ENCODE measurements around the gene FAM78B. TPM values are rescaled to one million over a fixed set of nuclear protein-coding genes. Genes with fewer than 3 reads are reported as not detected.

The FAM78B gene
- total RNA-seq, 3 donors from 2014 or later: 0.46 to 1.5 (median 0.90) TPM

- no peak for ATAC-seq
- Mint-ChIP-seq H3K4me3 (no peak overlapping the region), H3K36me3 (ENCODE audit: insufficient read depth) (no peaks in the 10 kb centered on the region)
Measured at GRCh38 chr1:166119471-166119965, 47.3 kb downstream of the FAM78B start.

GRCh38 chr1:166117776-166118175 lies 49.0 kb downstream of the FAM78B start:
- Mint-ChIP-seq H3K27me3 (ENCODE audit: low read depth) (no peaks in the 10 kb centered on the region), H3K36me3 (ENCODE audit: insufficient read depth) (no peaks in the 10 kb centered on the region), H3K4me1 (ENCODE audit: low read depth) (no peaks in the 10 kb centered on the region), H3K9me3 (peaks cover 3% of the 10 kb centered on the region), H3K4me3 (no peak overlapping the region)
- ATAC-seq: no peak
- DNase-seq: no peak

More at GRCh38 chr1:166119471-166119965, 47.3 kb downstream of the FAM78B start:
- DNase-seq: no peak
- Mint-ChIP-seq H3K4me1 (ENCODE audit: low read depth) (no peaks in the 10 kb centered on the region), H3K27me3 (ENCODE audit: low read depth) (no peaks in the 10 kb centered on the region), H3K9me3 (peaks cover 3% of the 10 kb centered on the region)

DNA sequence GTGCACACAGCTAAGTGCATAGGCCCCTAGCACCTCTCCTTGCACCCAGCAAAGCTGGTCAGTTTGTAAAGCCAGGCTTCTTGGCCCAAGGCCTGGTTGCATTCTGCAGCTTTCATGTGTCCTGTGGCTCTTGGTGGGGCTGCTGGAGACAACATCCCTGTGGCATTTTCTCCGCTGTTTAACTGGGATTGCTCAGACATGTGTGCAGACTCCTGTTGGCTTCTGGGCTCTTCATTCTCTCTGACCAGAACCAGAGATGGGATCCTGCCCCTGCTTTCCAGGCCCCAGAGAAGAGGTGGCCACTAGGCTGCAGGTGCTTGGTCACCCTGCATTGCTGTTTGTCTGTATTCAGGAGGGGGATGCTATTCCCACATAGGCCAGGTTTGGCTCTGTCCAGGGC lies 50.8 kb downstream of the FAM78B start:
- ATAC-seq: no peak
- DNase-seq: no peak
- no peaks in the 10 kb centered on the region for H3K27me3 Mint-ChIP-seq (ENCODE audit: low read depth)
- H3K4me1 Mint-ChIP-seq (ENCODE audit: low read depth): no peaks in the 10 kb centered on the region
- no peaks in the 10 kb centered on the region for H3K36me3 Mint-ChIP-seq (ENCODE audit: insufficient read depth)
- no peak overlapping the region for H3K4me3 Mint-ChIP-seq
- peaks cover 3% of the 10 kb centered on the region for H3K9me3 Mint-ChIP-seq

DNA sequence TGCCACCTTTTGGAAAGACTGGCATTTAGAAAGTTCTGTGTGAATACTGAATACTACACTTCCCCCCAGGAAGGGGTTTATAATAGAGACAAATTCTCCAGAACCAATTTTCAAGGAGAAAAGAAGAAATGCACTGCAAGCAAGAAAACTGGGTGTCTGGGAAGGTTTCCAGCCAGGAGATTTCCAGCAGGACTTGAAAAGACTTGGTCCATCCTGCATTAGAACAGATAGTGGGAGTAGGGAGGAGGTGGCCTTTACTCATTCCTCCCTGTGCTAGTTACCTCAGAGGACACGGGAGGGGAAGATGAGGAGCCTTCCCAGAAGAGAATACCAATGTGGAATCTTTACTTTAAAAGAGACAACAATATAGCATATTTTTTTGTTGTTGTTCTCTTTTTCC lies 52.4 kb downstream of the FAM78B start:
- Mint-ChIP-seq H3K9me3 (no peaks in the 10 kb centered on the region), H3K36me3 (ENCODE audit: insufficient read depth) (no peaks in the 10 kb centered on the region), H3K4me3 (no peak overlapping the region), H3K27me3 (ENCODE audit: low read depth) (no peaks in the 10 kb centered on the region), H3K4me1 (ENCODE audit: low read depth) (no peaks in the 10 kb centered on the region)
- DNase-seq (no peak), ATAC-seq (no peak)

DNA sequence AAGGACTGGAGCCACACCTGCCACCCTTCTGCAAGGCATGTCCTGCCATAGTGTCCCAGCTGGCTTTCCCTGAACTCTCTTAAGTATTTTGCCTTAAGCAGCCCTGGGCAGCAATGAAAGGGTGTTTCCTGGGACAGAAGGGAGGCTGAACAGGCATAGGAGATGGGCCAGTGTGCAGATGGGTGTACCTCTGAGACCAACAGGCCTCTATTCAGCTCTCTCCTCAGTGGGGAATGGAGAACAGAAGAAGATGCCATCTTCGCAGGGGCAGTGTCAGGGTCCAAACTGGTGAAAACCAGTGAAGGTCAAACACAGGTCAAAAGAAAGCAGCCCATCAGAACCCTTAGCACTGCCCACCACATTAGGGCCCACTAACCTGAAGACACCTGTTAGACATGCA lies 53.2 kb downstream of the FAM78B start:
- Mint-ChIP-seq H3K36me3 (ENCODE audit: insufficient read depth) (no peaks in the 10 kb centered on the region), H3K27me3 (ENCODE audit: low read depth) (no peaks in the 10 kb centered on the region), H3K4me1 (ENCODE audit: low read depth) (no peaks in the 10 kb centered on the region), H3K4me3 (no peak overlapping the region), H3K9me3 (no peaks in the 10 kb centered on the region)
- DNase-seq: no peak
- ATAC-seq: no peak

GRCh38 chr1:166113031-166113430 lies 53.8 kb downstream of the FAM78B start:
- DNase-seq: no peak
- Mint-ChIP-seq H3K27me3 (ENCODE audit: low read depth) (no peaks in the 10 kb centered on the region), H3K4me3 (no peak overlapping the region), H3K36me3 (ENCODE audit: insufficient read depth) (no peaks in the 10 kb centered on the region), H3K9me3 (no peaks in the 10 kb centered on the region), H3K4me1 (ENCODE audit: low read depth) (no peaks in the 10 kb centered on the region)
- no peak for ATAC-seq

- ATAC-seq (no peak), DNase-seq (no peak)
- Mint-ChIP-seq H3K27me3 (ENCODE audit: low read depth) (no peaks in the 10 kb centered on the region), H3K9me3 (no peaks in the 10 kb centered on the region), H3K4me3 (no peak overlapping the region), H3K36me3 (ENCODE audit: insufficient read depth) (no peaks in the 10 kb centered on the region), H3K4me1 (ENCODE audit: low read depth) (no peaks in the 10 kb centered on the region)
Measured at GRCh38 chr1:166112425-166112824, 54.4 kb downstream of the FAM78B start.

GRCh38 chr1:166111430-166111829 lies 55.4 kb downstream of the FAM78B start:
- H3K9me3 Mint-ChIP-seq: no peaks in the 10 kb centered on the region

DNA sequence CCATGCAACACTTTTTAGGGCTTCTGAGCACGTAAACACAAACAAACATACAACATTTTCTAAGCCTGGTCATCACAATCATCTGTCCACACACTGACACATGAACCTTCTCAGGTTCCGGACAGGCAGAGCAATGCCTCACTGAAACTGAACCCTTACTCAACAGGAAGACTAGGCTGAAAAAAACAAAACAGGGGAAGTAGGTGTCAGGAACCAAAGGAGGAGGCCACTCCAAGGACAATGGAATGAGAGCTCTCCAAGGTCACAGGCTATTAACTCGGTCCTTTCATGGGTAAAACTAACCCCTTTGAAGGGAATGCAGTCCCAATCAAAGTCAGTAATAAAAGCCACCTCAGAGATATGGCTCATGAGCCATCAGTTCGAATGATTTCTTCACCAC lies 76.6 kb downstream of the FAM78B start:
- Mint-ChIP-seq H3K27me3 (ENCODE audit: low read depth) (peaks cover 6% of the 10 kb centered on the region), H3K4me3 (no peak overlapping the region), H3K36me3 (ENCODE audit: insufficient read depth) (no peaks in the 10 kb centered on the region), H3K9me3 (no peaks in the 10 kb centered on the region), H3K4me1 (ENCODE audit: low read depth) (peaks cover 10% of the 10 kb centered on the region)
- ATAC-seq: no peak
- DNase-seq: no peak

More at GRCh38 chr1:166111430-166111829, 55.4 kb downstream of the FAM78B start:
- ATAC-seq (no peak), DNase-seq (no peak)
- H3K27me3 Mint-ChIP-seq (ENCODE audit: low read depth): no peaks in the 10 kb centered on the region
- H3K4me1 Mint-ChIP-seq (ENCODE audit: low read depth): no peaks in the 10 kb centered on the region
- no peaks in the 10 kb centered on the region for H3K36me3 Mint-ChIP-seq (ENCODE audit: insufficient read depth)
- no peak overlapping the region for H3K4me3 Mint-ChIP-seq

GRCh38 chr1:166089804-166090203 lies 77.0 kb downstream of the FAM78B start:
- ATAC-seq (no peak), DNase-seq (no peak)
- no peak overlapping the region for H3K4me3 Mint-ChIP-seq
- H3K9me3 Mint-ChIP-seq: no peaks in the 10 kb centered on the region
- H3K36me3 Mint-ChIP-seq (ENCODE audit: insufficient read depth): no peaks in the 10 kb centered on the region
- H3K27me3 Mint-ChIP-seq (ENCODE audit: low read depth): peaks cover 4% of the 10 kb centered on the region
- H3K4me1 Mint-ChIP-seq (ENCODE audit: low read depth): peaks cover 10% of the 10 kb centered on the region

GRCh38 chr1:166088572-166088955 lies 78.2 kb downstream of the FAM78B start:
- Mint-ChIP-seq H3K36me3 (ENCODE audit: insufficient read depth) (no peaks in the 10 kb centered on the region), H3K4me1 (ENCODE audit: low read depth) (peaks cover 16% of the 10 kb centered on the region), H3K9me3 (no peaks in the 10 kb centered on the region), H3K27me3 (ENCODE audit: low read depth) (peaks cover 4% of the 10 kb centered on the region), H3K4me3 (no peak overlapping the region)
- DNase-seq (no peak), ATAC-seq (no peak)

DNA sequence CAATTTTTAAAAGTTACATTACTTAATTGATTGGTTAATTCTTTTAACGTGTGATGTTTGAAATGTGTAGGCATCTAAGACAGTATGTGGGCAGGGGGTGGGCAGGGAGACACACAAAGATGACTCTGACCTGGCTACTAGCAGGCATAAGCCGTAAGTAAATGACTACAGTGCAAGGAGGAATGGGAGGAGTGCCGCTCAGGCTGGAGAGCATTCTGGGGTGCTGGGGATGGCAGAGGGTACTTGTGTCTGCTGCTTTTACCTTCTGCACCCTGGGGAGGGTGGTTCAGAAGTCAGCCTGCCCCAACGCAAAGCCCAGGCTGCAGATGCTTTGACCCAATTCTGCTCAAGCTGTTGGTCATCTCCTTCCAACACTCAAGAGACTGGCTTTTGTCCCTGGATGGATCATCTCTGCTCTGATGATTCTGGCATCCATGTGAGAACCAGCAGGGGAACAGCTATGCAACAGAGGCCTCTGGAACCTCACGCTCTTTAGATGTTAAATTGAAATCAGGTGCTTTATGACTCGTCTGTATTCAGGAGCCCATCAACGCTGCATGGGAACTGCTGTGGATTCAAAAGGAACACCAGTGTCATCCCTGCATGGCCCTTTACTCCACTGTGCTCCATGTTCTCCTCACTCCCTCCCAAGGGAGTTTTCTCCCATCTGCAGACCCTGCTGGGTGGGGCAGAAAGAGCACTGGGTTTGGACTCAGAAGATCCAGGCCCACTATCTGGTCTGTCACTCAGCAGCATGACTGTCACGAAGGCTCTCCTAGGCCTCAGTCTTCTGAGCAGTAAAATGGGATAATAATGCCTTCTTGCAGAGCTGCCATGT lies 78.8 kb downstream of the FAM78B start:
- no peaks in the 10 kb centered on the region for H3K36me3 Mint-ChIP-seq (ENCODE audit: insufficient read depth)
- peaks cover 16% of the 10 kb centered on the region for H3K4me1 Mint-ChIP-seq (ENCODE audit: low read depth)
- H3K27me3 Mint-ChIP-seq (ENCODE audit: low read depth): peaks cover 4% of the 10 kb centered on the region
- ATAC-seq (no peak), DNase-seq (no peak)
- no peak overlapping the region for H3K4me3 Mint-ChIP-seq
- no peaks in the 10 kb centered on the region for H3K9me3 Mint-ChIP-seq

- DNase-seq: no peak
- H3K4me1 Mint-ChIP-seq (ENCODE audit: low read depth): peaks cover 22% of the 10 kb centered on the region
- no peak for ATAC-seq
- H3K4me3 Mint-ChIP-seq: no peak overlapping the region
- H3K27me3 Mint-ChIP-seq (ENCODE audit: low read depth): peaks cover 4% of the 10 kb centered on the region
- no peaks in the 10 kb centered on the region for H3K36me3 Mint-ChIP-seq (ENCODE audit: insufficient read depth)
- H3K9me3 Mint-ChIP-seq: no peaks in the 10 kb centered on the region
Measured at GRCh38 chr1:166086113-166086883, 80.5 kb downstream of the FAM78B start.

GRCh38 chr1:166084613-166085012 lies 82.2 kb downstream of the FAM78B start:
- no peaks in the 10 kb centered on the region for H3K36me3 Mint-ChIP-seq (ENCODE audit: insufficient read depth)
- no peak for ATAC-seq

DNA sequence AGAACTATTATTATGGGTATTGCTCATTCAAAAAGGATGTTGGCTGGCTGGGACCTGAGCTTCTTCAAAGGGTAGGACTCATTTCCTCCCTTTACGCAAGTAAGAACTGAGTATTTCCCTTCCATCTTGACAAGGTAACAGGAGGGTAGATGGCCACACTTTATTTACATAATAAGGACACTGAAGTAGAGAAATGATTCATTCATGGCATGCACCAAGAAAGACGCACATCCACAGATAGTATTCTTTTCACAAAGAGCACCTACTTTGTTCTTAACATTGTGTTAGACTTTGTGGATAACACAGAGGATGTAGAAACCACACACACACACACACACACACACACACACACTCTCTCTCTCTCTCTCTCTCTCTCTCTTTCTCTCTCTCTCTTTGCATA lies 82.9 kb downstream of the FAM78B start:
- Mint-ChIP-seq H3K4me3 (no peak overlapping the region), H3K36me3 (ENCODE audit: insufficient read depth) (no peaks in the 10 kb centered on the region), H3K4me1 (ENCODE audit: low read depth) (peaks cover 25% of the 10 kb centered on the region), H3K27me3 (ENCODE audit: low read depth) (peaks cover 4% of the 10 kb centered on the region), H3K9me3 (no peaks in the 10 kb centered on the region)
- ATAC-seq (peak; percentile 74 to 85), DNase-seq (no peak)

More at GRCh38 chr1:166084613-166085012, 82.2 kb downstream of the FAM78B start:
- Mint-ChIP-seq H3K27me3 (ENCODE audit: low read depth) (peaks cover 4% of the 10 kb centered on the region), H3K4me1 (ENCODE audit: low read depth) (peaks cover 29% of the 10 kb centered on the region), H3K9me3 (no peaks in the 10 kb centered on the region), H3K4me3 (no peak overlapping the region)
- no peak for DNase-seq

All from activated T-cell treated with anti-CD3 and anti-CD28 coated beads, Interleukin-2, amount 50 U/mL, for 4 hours (primary cell).